Central memory CD4-positive, alpha-beta T cell (primary cell): ENCODE results near the gene PLSCR4.
"Not testable (repeated sequence)": the region's sequence is repeated elsewhere in the genome, so short reads cannot be mapped to it uniquely, and the experiment has no call there.

ENCODE experiments used
- DNase-seq: peaks from one replicate; pipeline ENCODE4 v3.0.0; 2022
- total RNA-seq, 3 experiments: gene quantifications; one replicate each; lab custom pipeline; 2026; lab: John Stamatoyannopoulos, UW

The PLSCR4 gene
- 0 to 0.11 (median 0) reads per million in 3 experiments for total RNA-seq

- DNase-seq, result no peak
These were observed at the start of gene PLSCR4 for GRCh38 chr3:146250449-146251382. TSS of gene PLSCR4 (minus strand) at chr3:146251105. CDS start at chr3:146222071, 29,034 bp downstream.

- DNase-seq, result not testable (repeated sequence)
These were observed 42.5 kb upstream of the PLSCR4 start for GRCh38 chr3:146293401-146293800.

GRCh38 chr3:146283781-146284445 is 33.0 kb upstream of the PLSCR4 start:
- DNase-seq, result no peak

- DNase-seq, result no peak
These were observed 30.0 kb upstream of the PLSCR4 start for GRCh38 chr3:146280864-146281263.

GRCh38 chr3:146279951-146280350 is 29.0 kb upstream of the PLSCR4 start:
- no peak for DNase-seq

- no peak for DNase-seq
These were observed 28.1 kb upstream of the PLSCR4 start for GRCh38 chr3:146279013-146279412.

GRCh38 chr3:146277953-146278631 is 27.2 kb upstream of the PLSCR4 start:
- no peak for DNase-seq

GRCh38 chr3:146275476-146275875 is 24.6 kb upstream of the PLSCR4 start:
- no peak for DNase-seq

GRCh38 chr3:146274833-146275232 is 23.9 kb upstream of the PLSCR4 start:
- no peak for DNase-seq

- no peak for DNase-seq
These were observed 23.0 kb upstream of the PLSCR4 start for GRCh38 chr3:146273721-146274407.

- DNase-seq, result no peak
These were observed 20.3 kb upstream of the PLSCR4 start for GRCh38 chr3:146271180-146271579.

GRCh38 chr3:146269271-146269670 is 18.4 kb upstream of the PLSCR4 start:
- no peak for DNase-seq

- DNase-seq, result no peak
These were observed 17.8 kb upstream of the PLSCR4 start for GRCh38 chr3:146268535-146269219.

- no peak for DNase-seq
These were observed 14.8 kb upstream of the PLSCR4 start for GRCh38 chr3:146265720-146266119.

- no peak for DNase-seq
These were observed 11.6 kb upstream of the PLSCR4 start for GRCh38 chr3:146262371-146263110.

- no peak for DNase-seq
These were observed 9.1 kb upstream of the PLSCR4 start for GRCh38 chr3:146259880-146260589.

- no peak for DNase-seq
These were observed 6.1 kb upstream of the PLSCR4 start for GRCh38 chr3:146256851-146257486.

GRCh38 chr3:146252445-146252844 is 1.5 kb upstream of the PLSCR4 start:
- not testable (repeated sequence) for DNase-seq

GRCh38 chr3:146249921-146250320 is 984 bp downstream of the PLSCR4 start:
- DNase-seq, result no peak

GRCh38 chr3:146247911-146248310 is 3.0 kb downstream of the PLSCR4 start:
- DNase-seq, result no peak
